ENCODE data around the gene RCSD1. TPM values are rescaled to one million over a fixed set of nuclear protein-coding genes. Genes with fewer than 3 reads are reported as not detected.

Gene RCSD1
- total RNA-seq, 4 donors from 2014 or later, result 1.8 to 21.3 (median 12.5) TPM

DNA sequence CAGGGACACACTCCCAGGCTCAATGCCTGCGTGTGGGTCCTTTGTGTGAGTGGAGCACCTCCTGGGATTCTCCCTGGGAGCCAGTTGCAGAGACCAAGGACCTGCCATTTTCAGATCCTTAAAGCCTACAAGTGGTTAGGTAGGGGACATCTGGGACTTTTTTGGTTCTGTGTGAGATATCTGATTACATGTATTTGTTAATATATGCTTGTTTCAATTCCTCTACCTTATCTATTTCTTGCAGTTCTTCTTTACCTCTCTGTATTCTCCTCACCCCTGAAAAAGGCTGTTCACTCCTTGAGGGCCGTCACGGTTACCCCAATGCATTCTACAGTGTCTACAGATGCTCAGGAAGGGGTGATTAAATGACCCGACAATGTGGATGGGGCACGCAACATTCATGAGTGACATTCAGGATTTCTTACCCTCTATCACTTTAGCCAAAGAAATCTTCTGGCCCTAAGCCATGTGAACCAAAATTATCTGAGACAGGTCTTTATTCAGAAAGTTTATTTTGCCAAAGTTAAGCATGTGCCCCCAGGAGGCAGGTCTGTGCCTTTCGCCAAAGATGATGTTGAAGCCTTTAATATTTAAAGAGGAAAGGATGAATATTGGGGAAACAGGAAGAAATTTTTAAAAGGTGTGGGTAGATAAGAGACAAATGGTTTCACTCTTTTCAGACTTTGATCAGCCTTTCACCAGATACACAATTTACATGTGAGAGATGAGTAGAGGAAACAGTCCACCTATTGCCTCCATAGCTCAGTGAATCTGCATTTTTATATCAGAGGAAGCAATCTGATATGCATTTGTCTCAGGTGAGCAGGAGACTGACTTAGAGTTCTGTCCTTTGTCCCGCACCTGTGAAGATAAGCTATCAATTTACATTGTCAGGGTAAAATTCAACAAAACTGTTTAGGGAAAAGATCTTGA is 47.1 kb downstream of the RCSD1 start:
- Histone ChIP-seq H3K4me3 (no peak overlapping the region), H3K9me3 (no peaks in the 10 kb centered on the region), H3K4me1 (no peaks in the 10 kb centered on the region), H3K27ac (no peak overlapping the region), H3K27me3 (no peaks in the 10 kb centered on the region), H3K36me3 (no peaks in the 10 kb centered on the region)
- TF ChIP-seq, protein P1, sequence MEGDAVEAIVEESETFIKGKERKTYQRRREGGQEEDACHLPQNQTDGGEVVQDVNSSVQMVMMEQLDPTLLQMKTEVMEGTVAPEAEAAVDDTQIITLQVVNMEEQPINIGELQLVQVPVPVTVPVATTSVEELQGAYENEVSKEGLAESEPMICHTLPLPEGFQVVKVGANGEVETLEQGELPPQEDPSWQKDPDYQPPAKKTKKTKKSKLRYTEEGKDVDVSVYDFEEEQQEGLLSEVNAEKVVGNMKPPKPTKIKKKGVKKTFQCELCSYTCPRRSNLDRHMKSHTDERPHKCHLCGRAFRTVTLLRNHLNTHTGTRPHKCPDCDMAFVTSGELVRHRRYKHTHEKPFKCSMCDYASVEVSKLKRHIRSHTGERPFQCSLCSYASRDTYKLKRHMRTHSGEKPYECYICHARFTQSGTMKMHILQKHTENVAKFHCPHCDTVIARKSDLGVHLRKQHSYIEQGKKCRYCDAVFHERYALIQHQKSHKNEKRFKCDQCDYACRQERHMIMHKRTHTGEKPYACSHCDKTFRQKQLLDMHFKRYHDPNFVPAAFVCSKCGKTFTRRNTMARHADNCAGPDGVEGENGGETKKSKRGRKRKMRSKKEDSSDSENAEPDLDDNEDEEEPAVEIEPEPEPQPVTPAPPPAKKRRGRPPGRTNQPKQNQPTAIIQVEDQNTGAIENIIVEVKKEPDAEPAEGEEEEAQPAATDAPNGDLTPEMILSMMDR (IDR thresholded peaks at IDR 0.05), result no peak
- no peak for TF ChIP-seq POLR2A (IDR thresholded peaks at IDR 0.05)
- intact Hi-C loops (cut with DNase I; ENCODE audit: low total_unique reads), result no loop called here
- DNase-seq, result no peak

DNA sequence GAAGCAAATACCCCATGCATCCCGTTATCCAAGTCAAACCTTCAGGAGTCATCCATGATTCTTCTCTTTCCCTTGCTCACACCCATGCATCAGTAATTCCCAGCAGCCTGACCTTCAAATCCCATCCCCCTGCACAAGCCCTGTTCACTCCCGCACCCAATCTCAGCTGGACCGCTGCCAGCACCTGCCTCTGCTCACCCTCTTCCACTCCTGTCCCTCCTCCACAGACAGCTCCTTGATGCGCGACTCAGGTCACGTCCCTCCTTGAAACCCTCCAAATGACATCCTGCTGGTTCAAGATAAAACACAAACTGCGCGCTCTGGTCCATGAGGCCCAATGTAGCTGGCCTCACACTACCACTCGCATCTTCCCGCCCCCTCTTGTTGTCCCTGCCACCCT is 48.4 kb downstream of the RCSD1 start:
- Histone ChIP-seq H3K4me3 (no peak overlapping the region), H3K27ac (no peak overlapping the region), H3K27me3 (no peaks in the 10 kb centered on the region), H3K9me3 (no peaks in the 10 kb centered on the region), H3K4me1 (no peaks in the 10 kb centered on the region), H3K36me3 (no peaks in the 10 kb centered on the region)
- intact Hi-C loops (cut with DNase I; ENCODE audit: low total_unique reads), result no loop called here
- no peak for DNase-seq
- TF ChIP-seq POLR2A (IDR thresholded peaks at IDR 0.05), result no peak
- TF ChIP-seq, protein P1 (IDR thresholded peaks at IDR 0.05), result no peak

DNA sequence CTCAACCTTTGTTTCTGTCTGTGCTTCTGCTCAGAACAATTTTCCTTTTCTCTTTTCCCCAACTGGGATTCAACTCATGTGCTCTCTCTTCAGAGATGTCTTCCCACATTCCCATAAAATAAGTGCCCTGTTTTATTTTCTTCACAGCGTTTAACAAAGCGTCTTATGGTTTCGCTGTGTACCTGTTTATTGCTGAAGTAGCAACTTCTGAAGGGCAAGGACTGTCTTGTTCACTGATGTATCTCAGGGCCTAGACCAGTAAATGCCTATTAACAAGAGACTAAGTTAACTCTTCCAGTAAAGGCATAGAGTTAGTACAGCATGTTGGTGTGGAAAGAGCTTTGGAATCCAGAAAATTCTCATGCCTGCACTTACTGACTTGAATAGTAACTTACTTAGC is 48.8 kb downstream of the RCSD1 start:
- TF ChIP-seq POLR2A (IDR thresholded peaks at IDR 0.05), result no peak
- TF ChIP-seq, protein P1 (IDR thresholded peaks at IDR 0.05), result no peak
- intact Hi-C loops (cut with DNase I; ENCODE audit: low total_unique reads), result no loop called here
- H3K4me3 ChIP-seq, result no peak overlapping the region
- no peaks in the 10 kb centered on the region for H3K9me3 ChIP-seq
- H3K27ac ChIP-seq, result no peak overlapping the region
- no peaks in the 10 kb centered on the region for H3K4me1 ChIP-seq
- DNase-seq, result no peak
- H3K27me3 ChIP-seq, result no peaks in the 10 kb centered on the region
- H3K36me3 ChIP-seq, result no peaks in the 10 kb centered on the region

DNA sequence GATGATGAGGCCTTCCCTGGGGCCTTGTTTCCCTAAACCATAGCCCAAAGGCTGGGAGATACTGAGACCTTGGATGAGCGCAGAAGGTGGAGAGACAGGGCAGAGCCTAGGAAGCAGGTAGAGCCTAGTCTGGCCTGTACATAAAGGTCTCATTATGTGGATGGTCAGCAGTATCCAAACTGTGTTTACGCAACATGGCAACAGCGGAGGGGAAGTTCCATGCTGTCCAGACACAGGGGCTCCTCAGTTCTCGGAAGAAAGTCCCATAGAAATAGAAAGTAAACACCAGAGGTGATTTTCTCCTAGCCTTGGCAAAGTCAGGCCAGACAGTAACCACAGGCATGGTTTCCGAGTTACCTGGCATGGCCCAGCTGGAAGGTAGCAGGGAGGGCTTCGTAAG is 49.7 kb downstream of the RCSD1 start:
- DNase-seq, result no peak
- Histone ChIP-seq H3K36me3 (no peaks in the 10 kb centered on the region), H3K4me3 (no peak overlapping the region), H3K27ac (no peak overlapping the region), H3K9me3 (no peaks in the 10 kb centered on the region), H3K4me1 (no peaks in the 10 kb centered on the region), H3K27me3 (no peaks in the 10 kb centered on the region)
- intact Hi-C loops (cut with DNase I; ENCODE audit: low total_unique reads), result loop anchor here (10.0 kb wide), 2 partner anchors 75 to 115 kb away; no protein-coding TSS in a partner anchor
- TF ChIP-seq, protein P1 (IDR thresholded peaks at IDR 0.05), result no peak
- TF ChIP-seq POLR2A (IDR thresholded peaks at IDR 0.05), result no peak

DNA sequence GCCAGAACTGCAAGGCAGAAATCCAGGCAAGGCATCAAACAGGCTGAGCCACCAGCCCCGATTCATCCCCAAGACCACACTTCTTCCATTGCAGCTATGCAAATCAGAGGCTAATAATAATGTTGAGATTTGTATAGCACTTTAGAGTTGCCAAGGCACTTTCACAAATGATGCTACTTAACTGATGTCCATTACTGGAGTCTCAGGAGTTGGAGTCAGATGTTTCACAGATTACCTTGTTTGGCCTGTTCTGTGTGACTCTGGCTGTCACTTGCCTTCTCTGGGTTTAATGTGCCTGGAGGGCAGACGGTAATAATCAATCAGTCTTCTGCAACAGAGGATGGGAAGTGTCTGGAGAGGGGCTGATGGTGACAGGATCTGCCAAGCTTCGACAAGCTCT is 51.0 kb downstream of the RCSD1 start:
- no peaks in the 10 kb centered on the region for H3K9me3 ChIP-seq
- no peak for DNase-seq
- TF ChIP-seq, protein P1 (IDR thresholded peaks at IDR 0.05), result no peak
- TF ChIP-seq POLR2A (IDR thresholded peaks at IDR 0.05), result no peak
- no peaks in the 10 kb centered on the region for H3K36me3 ChIP-seq
- no peaks in the 10 kb centered on the region for H3K4me1 ChIP-seq
- no peak overlapping the region for H3K27ac ChIP-seq
- intact Hi-C loops (cut with DNase I; ENCODE audit: low total_unique reads), result loop anchor here (10.0 kb wide), 2 partner anchors 76 to 116 kb away; no protein-coding TSS in a partner anchor
- H3K27me3 ChIP-seq, result no peaks in the 10 kb centered on the region
- H3K4me3 ChIP-seq, result no peak overlapping the region

Data from uterus (tissue), 4 donors.